GM12878 (cell line): ENCODE measurements around the gene POU2F1. TPM values are rescaled to one million over a fixed set of nuclear protein-coding genes. Genes with fewer than 3 reads are reported as not detected.
A peak's percentile ranks its signal among the peaks of the same experiment; 100 is the strongest.

ENCODE experiments used
- ATAC-seq: fragments of 200-7000 bp; cut with Tn5 transposase; 3 replicates; pipeline ENCODE4 v1.9.1; 2020; ENCODE audit warnings: mild to moderate bottlenecking, moderate library complexity
- BruUV-seq: library from RNA; stranded (reverse); fragments of 400-500 nt; replicated peaks from 2 replicates; lab custom pipeline; 2021; lab: Mats Ljungman, UMichigan
- CTCF ChIA-PET: fragments of 300-600 bp; sonication (Branson Sonifier 250); formaldehyde crosslinking; extraction: SDS; loops from one replicate; lab custom pipeline; 2021; ENCODE audit warnings: inconsistent platforms; lab: Yijun Ruan, JAX
- POLR2A ChIA-PET: fragments of 350-600 bp; formaldehyde crosslinking; extraction: SDS; loops from one replicate; lab custom pipeline; 2021; ENCODE audit warnings: inconsistent platforms; lab: Charles Lee
- RAD21 ChIA-PET: fragments of 300-600 bp; sonication (Branson Sonifier 250); formaldehyde crosslinking; loops from one replicate; lab custom pipeline; 2023; ENCODE audit warnings: antibody characterized with exemption; ENCODE audit not compliant: unreplicated experiment; lab: Charles Lee
- SMC1A ChIA-PET: fragments of 300-600 bp; sonication (Branson Sonifier 250); formaldehyde crosslinking; loops from one replicate; lab custom pipeline; 2023; ENCODE audit not compliant: unreplicated experiment, uncharacterized antibody; lab: Charles Lee
- DNase-seq: peaks from one replicate; pipeline ENCODE4 v3.0.0-alpha.2; 2011; ENCODE audit warnings: low read depth, low spot score
- FAIRE-seq: peaks from 3 replicates; lab custom pipeline; 2011; peaks lifted over from hg19 to GRCh38; lab: Jason Lieb, UNC
- H2AFZ ChIP-seq: 2 replicates; pipeline ENCODE4 v1.6.0; 2011; ENCODE audit warnings: low read depth, low read length, control low read depth; ENCODE audit not compliant: control insufficient read depth
- H3K27ac ChIP-seq: 2 replicates; pipeline ENCODE4 v1.5.1; 2011; ENCODE audit warnings: control low read depth; ENCODE audit not compliant: control insufficient read depth, insufficient read depth
- H3K27me3 ChIP-seq, 2 experiments: replicated peaks in 1 of 2; 2 replicates each; pipeline versions ENCODE4 v1.6.0 to v1.6.1; 2011; ENCODE audit warnings: low read length in 1 of 2; ENCODE audit not compliant: control insufficient read depth in 2 of 2, insufficient read depth in 2 of 2
- H3K36me3 ChIP-seq, 2 experiments: 2 replicates each; pipeline ENCODE4 v1.5.1; 2011; ENCODE audit warnings: low read length in 1 of 2; ENCODE audit not compliant: control insufficient read depth in 2 of 2, insufficient read depth in 2 of 2
- H3K4me1 ChIP-seq: 2 replicates; pipeline ENCODE4 v1.6.1; 2011; ENCODE audit warnings: mild to moderate bottlenecking, low read length, moderate library complexity, mixed read lengths; ENCODE audit not compliant: control insufficient read depth, insufficient read depth
- H3K4me2 ChIP-seq: 2 replicates; pipeline ENCODE4 v1.6.0; 2011; ENCODE audit warnings: control low read depth; ENCODE audit not compliant: control insufficient read depth, insufficient read depth
- H3K4me3 ChIP-seq: fragments of 200-600 bp; sonication (generic); 2 replicates; pipeline ENCODE4 v1.5.1; 2016
- H3K79me2 ChIP-seq: 2 replicates; pipeline ENCODE4 v1.6.0; 2011; ENCODE audit warnings: low read length; ENCODE audit not compliant: control insufficient read depth, insufficient read depth
- H3K9ac ChIP-seq: 2 replicates; pipeline ENCODE4 v1.8.0; 2011; ENCODE audit warnings: low read length, control low read depth, mixed read lengths; ENCODE audit not compliant: control insufficient read depth, insufficient read depth
- H3K9me3 ChIP-seq: replicated peaks from 3 replicates; pipeline ENCODE4 v1.5.1; 2011; ENCODE audit warnings: mild to moderate bottlenecking, low read length; ENCODE audit not compliant: control insufficient read depth, insufficient read depth
- H4K20me1 ChIP-seq: 2 replicates; pipeline ENCODE4 v1.6.0; 2011; ENCODE audit not compliant: control insufficient read depth, insufficient read depth
- EGR1 ChIP-seq, 2 experiments: IDR thresholded peaks; 1 replicate in 1 of 2; 2 replicates in 1 of 2; pipeline ENCODE4 v1.6.1; 2011 to 2012; ENCODE audit warnings: low read depth in 2 of 2, low read length in 2 of 2, borderline replicate concordance in 1 of 2, mild to moderate bottlenecking in 1 of 2, moderate library complexity in 1 of 2
- GABPA ChIP-seq: IDR thresholded peaks from 2 replicates; pipeline ENCODE4 v1.6.1; 2014; ENCODE audit warnings: antibody characterized with exemption, low read depth, mild to moderate bottlenecking, inconsistent platforms
- HDAC6 ChIP-seq: fragments of 200-600 bp; sonication (generic); IDR thresholded peaks from one replicate; pipeline ENCODE4 v1.8.0; 2017; ENCODE audit warnings: antibody characterized with exemption; ENCODE audit not compliant: unreplicated experiment
- SIX5 ChIP-seq: IDR thresholded peaks from 2 replicates; pipeline ENCODE4 v1.6.1; 2011; ENCODE audit warnings: mild to moderate bottlenecking, low read depth, low read length, moderate library complexity; ENCODE audit not compliant: severe bottlenecking
- SREBF2 ChIP-seq: IDR thresholded peaks from 2 replicates; pipeline ENCODE4 v1.6.1; 2012; ENCODE audit warnings: mild to moderate bottlenecking, low read length
- TARDBP ChIP-seq: IDR thresholded peaks from 2 replicates; pipeline ENCODE4 v1.6.1; 2016; ENCODE audit warnings: borderline replicate concordance
- TCF7 ChIP-seq: IDR thresholded peaks from 2 replicates; pipeline ENCODE4 v1.6.1; 2014; ENCODE audit warnings: antibody characterized with exemption, borderline replicate concordance
- ZBTB4 ChIP-seq: fragments of 450-650 bp; formaldehyde crosslinking; IDR thresholded peaks from 2 replicates; pipeline ENCODE4 v1.4.0; 2022; ENCODE audit warnings: mild to moderate bottlenecking, moderate library complexity
- ZSCAN29 ChIP-seq: fragments of 450-650 bp; IDR thresholded peaks from 2 replicates; pipeline ENCODE4 v1.6.1; 2017; ENCODE audit warnings: mild to moderate bottlenecking, moderate library complexity
- WGBS: methylation state at CpG from one replicate; pipeline ENCODE4 v1.1.6; 2016; ENCODE audit warnings: low lambda C conversion rate; ENCODE audit not compliant: insufficient replicate concordance, insufficient coverage; ENCODE audit errors: missing lambda C conversion rate; 5-methylcytosine and 5-hydroxymethylcytosine counted together
- in situ Hi-C: fragments of 300-500 bp; cut with MboI; formaldehyde crosslinking; loops from 9 replicates; pipeline ENCODE4 v1.14.3; 2018; ENCODE audit warnings: mixed read lengths
- intact Hi-C: fragments of 100-400 bp; cut with micrococcal nuclease; formaldehyde crosslinking; loops from one replicate; pipeline ENCODE4 v1.14.2; 2022; ENCODE audit not compliant: unreplicated experiment
- polyA plus RNA-seq, 11 experiments: library from polyadenylated mRNA; depleted of rRNA in 4 of 11; unstranded in 6 of 11; stranded (reverse) in 5 of 11; fragments of >200 nt; fragmentation: Nextera tagmentation in 4 of 11; fragmentation: Illumina TruSeq in 1 of 11; extraction: Ambion mirVana in 4 of 11; extraction: Trizol in 1 of 11; gene quantifications; 1 replicate in 1 of 11; 2 replicates in 10 of 11; pipeline versions ENCODE4 v1.2.1 to v1.2.3, GENCODE V29; 2011 to 2016; ENCODE audit warnings: inconsistent platforms in 2 of 11, missing spikeins in 2 of 11, low read depth in 1 of 11
- total RNA-seq, 4 experiments: library from RNA; depleted of rRNA in 3 of 4; stranded (reverse); fragments of >200 nt in 3 of 4; fragmentation: Illumina TruSeq in 1 of 4; extraction: Trizol in 1 of 4; gene quantifications; 2 replicates each; pipeline versions ENCODE4 v1.2.1 to v1.2.3, GENCODE V29; 2013 to 2021
- TF ChIP-seq, protein P1 (sequence below), 3 experiments: IDR thresholded peaks in 2 of 3; conservative IDR thresholded peaks in 1 of 3; 2 replicates each; pipeline ENCODE4 v1.5.1; 2011; ENCODE audit warnings: low read depth in 3 of 3, low read length in 3 of 3, mild to moderate bottlenecking in 3 of 3, control low read depth in 2 of 3, moderate library complexity in 2 of 3, inconsistent platforms in 1 of 3, mixed read lengths in 1 of 3; ENCODE audit not compliant: control insufficient read depth in 2 of 3, insufficient read depth in 1 of 3; ENCODE audit errors: extremely low read depth in 1 of 3

The POU2F1 gene
- total and polyA plus RNA-seq, 10 of the 15 experiments (the other 5 are each of a cell fraction or from before 2014, with no cell fraction given), result 2.5 to 21.7 (median 12.5) TPM

- TF ChIP-seq GABPA (no peak), ZSCAN29 (no peak), SIX5 (no peak), EGR1 (IDR thresholded peaks at IDR 0.05; ENCODE audit: borderline replicate concordance in 1 of 2, low read depth in 2 of 2, low read length in 2 of 2) (no peak), HDAC6 (no peak)
Observed at GRCh38 chr1:167438171-167439138, 217.8 kb downstream of the POU2F1 start (continued).

- no peak for FAIRE-seq
- H3K9ac ChIP-seq, result peak overlapping the region; percentile 51; the same call in 1 of the 2 replicates
- in situ Hi-C loops, result no loop called here
- no peaks in the 10 kb centered on the region; the same call in 2 of the 3 replicates for H3K9me3 ChIP-seq
- ChIA-PET CTCF (interaction anchor here (0.6 to 5.5 kb wide), 9 partner anchors 30 to 389 kb away, joined by 3 to 55 read pairs (median 3); partner anchors contain the start of gene POU2F1), SMC1A (interaction anchor here (0.6 to 2.3 kb wide), 5 partner anchors 95 to 530 kb away, joined by 3 to 12 read pairs (median 4); no protein-coding TSS in a partner anchor), RAD21 (interaction anchor here (0.6 to 2.6 kb wide), 5 partner anchors 15 to 174 kb away, joined by 3 to 10 read pairs (median 7); no protein-coding TSS in a partner anchor), POLR2A (no interaction called here)
- intact Hi-C loops, result no loop called here
- peak; percentile 64 for ATAC-seq
- peak overlapping the region; percentile 95 for H3K4me2 ChIP-seq
- peak overlapping the region; percentile 42; the same call in 1 of the 2 replicates for H3K4me3 ChIP-seq
- H3K27ac ChIP-seq, result no peak overlapping the region
- H3K4me1 ChIP-seq, result peaks cover 8% of the 10 kb centered on the region
- no TSS peak for BruUV-seq
- no peaks in the 10 kb centered on the region for H4K20me1 ChIP-seq
- H3K79me2 ChIP-seq, result no peaks in the 10 kb centered on the region
- no peak for DNase-seq
- H2AFZ ChIP-seq, result peak overlapping the region; percentile 82
- no peaks in the 10 kb centered on the region for H3K36me3 ChIP-seq
- WGBS, result 4% methylated on average over 49 of the region's 49 CpGs
- peaks cover 0 to 3% of the 10 kb centered on the region in 2 experiments; a peak in 1 of 4 replicates for H3K27me3 ChIP-seq
- TF ChIP-seq SREBF2, result no peak
- TF ChIP-seq, protein P1, sequence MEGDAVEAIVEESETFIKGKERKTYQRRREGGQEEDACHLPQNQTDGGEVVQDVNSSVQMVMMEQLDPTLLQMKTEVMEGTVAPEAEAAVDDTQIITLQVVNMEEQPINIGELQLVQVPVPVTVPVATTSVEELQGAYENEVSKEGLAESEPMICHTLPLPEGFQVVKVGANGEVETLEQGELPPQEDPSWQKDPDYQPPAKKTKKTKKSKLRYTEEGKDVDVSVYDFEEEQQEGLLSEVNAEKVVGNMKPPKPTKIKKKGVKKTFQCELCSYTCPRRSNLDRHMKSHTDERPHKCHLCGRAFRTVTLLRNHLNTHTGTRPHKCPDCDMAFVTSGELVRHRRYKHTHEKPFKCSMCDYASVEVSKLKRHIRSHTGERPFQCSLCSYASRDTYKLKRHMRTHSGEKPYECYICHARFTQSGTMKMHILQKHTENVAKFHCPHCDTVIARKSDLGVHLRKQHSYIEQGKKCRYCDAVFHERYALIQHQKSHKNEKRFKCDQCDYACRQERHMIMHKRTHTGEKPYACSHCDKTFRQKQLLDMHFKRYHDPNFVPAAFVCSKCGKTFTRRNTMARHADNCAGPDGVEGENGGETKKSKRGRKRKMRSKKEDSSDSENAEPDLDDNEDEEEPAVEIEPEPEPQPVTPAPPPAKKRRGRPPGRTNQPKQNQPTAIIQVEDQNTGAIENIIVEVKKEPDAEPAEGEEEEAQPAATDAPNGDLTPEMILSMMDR (IDR thresholded peaks at IDR 0.05 in 2 of 3, conservative IDR thresholded peaks at IDR 0.05 in 1 of 3; ENCODE audit: control insufficient read depth in 2 of 3, extremely low read depth in 1 of 3, insufficient read depth in 1 of 3, low read depth in 3 of 3, low read length in 3 of 3), result peak in 2 of 3 experiments; percentile 18 to 22; a peak in 2 of 6 replicates
- TF ChIP-seq TARDBP, result no peak
- TF ChIP-seq TCF7, result no peak
- TF ChIP-seq ZBTB4 (CRISPR knock-in tag), result no peak
Observed at GRCh38 chr1:167439301-167439988, 218.8 kb downstream of the POU2F1 start.
